Erythroblast (primary cell): ENCODE measurements around the gene TBCD.

ENCODE experiments used
- GATA1 ChIP-seq: IDR thresholded peaks from 2 replicates; pipeline ENCODE4 v1.6.1; 2011; ENCODE audit warnings: low read depth, mild to moderate bottlenecking, control low read depth, low read length, moderate library complexity
- POLR2A ChIP-seq: IDR thresholded peaks from 2 replicates; pipeline ENCODE4 v1.6.1; 2011; ENCODE audit warnings: mild to moderate bottlenecking, low read length

DNA sequence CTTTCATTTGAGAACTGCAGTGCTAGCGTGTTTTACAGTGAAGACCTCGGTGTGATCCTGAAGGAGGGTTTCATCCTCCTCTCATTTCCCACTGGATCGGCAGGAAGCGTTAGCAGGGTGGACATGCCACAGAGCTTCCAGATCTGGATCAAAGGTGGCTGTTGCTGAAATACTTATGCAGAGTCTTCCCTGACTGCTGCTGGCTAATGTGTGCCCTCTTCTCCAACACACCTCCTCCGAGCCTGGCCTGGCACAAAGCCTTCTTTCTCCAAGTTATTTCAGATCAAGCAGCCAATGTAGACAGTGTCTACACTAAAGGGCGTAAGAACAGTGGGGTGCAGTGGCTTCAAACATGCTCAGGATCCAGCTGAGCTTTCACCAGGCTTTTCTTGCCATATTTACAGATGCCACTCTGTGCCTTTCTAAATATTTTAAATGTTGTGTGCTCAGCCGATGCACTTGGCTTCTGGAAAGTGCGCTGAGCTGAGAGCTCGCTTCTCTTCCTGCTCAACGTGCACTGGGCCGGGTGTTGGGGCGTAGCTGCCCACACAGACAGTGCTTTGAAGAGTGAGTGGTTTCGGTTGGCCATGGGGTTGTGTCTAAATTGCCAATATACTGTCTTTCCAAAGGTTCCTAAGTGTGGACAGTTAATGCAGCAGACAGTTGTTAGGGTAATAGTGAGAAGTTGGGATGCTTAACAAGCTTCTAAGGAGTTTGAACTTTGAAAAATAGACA is 85.9 kb downstream of the TBCD start:
- TF ChIP-seq POLR2A, result no peak
- TF ChIP-seq GATA1, result no peak
